ENCODE results near the gene CD302.

The CD302 gene

GRCh38 chr2:159783556-159783955 is 14.5 kb downstream of the CD302 start:
- Histone ChIP-seq H3K36me3 (ENCODE audit: control insufficient read depth, insufficient read depth, low read length) (no peaks in the 10 kb centered on the region), H3K9me3 (ENCODE audit: control insufficient read depth, low read length) (no peaks in the 10 kb centered on the region), H3K27ac (ENCODE audit: insufficient read depth, low read length, poor library complexity, severe bottlenecking) (no peak overlapping the region), H3K27me3 (replicated peaks; ENCODE audit: control insufficient read depth, insufficient read depth, low read length, poor library complexity, severe bottlenecking) (no peaks in the 10 kb centered on the region), H3K4me1 (ENCODE audit: control insufficient read depth, insufficient read depth, low read length, poor library complexity, severe bottlenecking) (no peaks in the 10 kb centered on the region), H3K4me3 (ENCODE audit: insufficient read depth, low read depth, low read length, poor library complexity, severe bottlenecking) (no peak overlapping the region)
- no peak for DNase-seq

GRCh38 chr2:159776321-159776720 is 21.7 kb downstream of the CD302 start:
- Histone ChIP-seq H3K27me3 (replicated peaks; ENCODE audit: control insufficient read depth, insufficient read depth, low read length, poor library complexity, severe bottlenecking) (no peaks in the 10 kb centered on the region), H3K4me1 (ENCODE audit: control insufficient read depth, insufficient read depth, low read length, poor library complexity, severe bottlenecking) (no peaks in the 10 kb centered on the region), H3K9me3 (ENCODE audit: control insufficient read depth, low read length) (no peaks in the 10 kb centered on the region), H3K4me3 (ENCODE audit: insufficient read depth, low read depth, low read length, poor library complexity, severe bottlenecking) (no peak overlapping the region), H3K27ac (ENCODE audit: insufficient read depth, low read length, poor library complexity, severe bottlenecking) (no peak overlapping the region), H3K36me3 (ENCODE audit: control insufficient read depth, insufficient read depth, low read length) (no peaks in the 10 kb centered on the region)
- DNase-seq = no peak

- DNase-seq = no peak
- Histone ChIP-seq H3K4me1 (ENCODE audit: control insufficient read depth, insufficient read depth, low read length, poor library complexity, severe bottlenecking) (no peaks in the 10 kb centered on the region), H3K9me3 (ENCODE audit: control insufficient read depth, low read length) (no peaks in the 10 kb centered on the region), H3K4me3 (ENCODE audit: insufficient read depth, low read depth, low read length, poor library complexity, severe bottlenecking) (no peak overlapping the region), H3K36me3 (ENCODE audit: control insufficient read depth, insufficient read depth, low read length) (no peaks in the 10 kb centered on the region), H3K27me3 (replicated peaks; ENCODE audit: control insufficient read depth, insufficient read depth, low read length, poor library complexity, severe bottlenecking) (no peaks in the 10 kb centered on the region), H3K27ac (ENCODE audit: insufficient read depth, low read length, poor library complexity, severe bottlenecking) (no peak overlapping the region)
Observed at GRCh38 chr2:159775021-159775420, 23.0 kb downstream of the CD302 start.

GRCh38 chr2:159774370-159774990 is 23.5 kb downstream of the CD302 start:
- no peaks in the 10 kb centered on the region for H3K4me1 ChIP-seq (ENCODE audit: control insufficient read depth, insufficient read depth, low read length, poor library complexity, severe bottlenecking)
- DNase-seq = no peak

GRCh38 chr2:159773886-159774285 is 24.1 kb downstream of the CD302 start:
- H3K4me3 ChIP-seq (ENCODE audit: insufficient read depth, low read depth, low read length, poor library complexity, severe bottlenecking) = no peak overlapping the region
- no peaks in the 10 kb centered on the region for H3K9me3 ChIP-seq (ENCODE audit: control insufficient read depth, low read length)
- H3K4me1 ChIP-seq (ENCODE audit: control insufficient read depth, insufficient read depth, low read length, poor library complexity, severe bottlenecking) = no peaks in the 10 kb centered on the region
- H3K36me3 ChIP-seq (ENCODE audit: control insufficient read depth, insufficient read depth, low read length) = no peaks in the 10 kb centered on the region
- H3K27me3 ChIP-seq (replicated peaks; ENCODE audit: control insufficient read depth, insufficient read depth, low read length, poor library complexity, severe bottlenecking) = no peaks in the 10 kb centered on the region
- H3K27ac ChIP-seq (ENCODE audit: insufficient read depth, low read length, poor library complexity, severe bottlenecking) = no peak overlapping the region
- no peak for DNase-seq

More at GRCh38 chr2:159774370-159774990, 23.5 kb downstream of the CD302 start:
- Histone ChIP-seq H3K9me3 (ENCODE audit: control insufficient read depth, low read length) (no peaks in the 10 kb centered on the region), H3K27me3 (replicated peaks; ENCODE audit: control insufficient read depth, insufficient read depth, low read length, poor library complexity, severe bottlenecking) (no peaks in the 10 kb centered on the region), H3K27ac (ENCODE audit: insufficient read depth, low read length, poor library complexity, severe bottlenecking) (no peak overlapping the region), H3K4me3 (ENCODE audit: insufficient read depth, low read depth, low read length, poor library complexity, severe bottlenecking) (no peak overlapping the region), H3K36me3 (ENCODE audit: control insufficient read depth, insufficient read depth, low read length) (no peaks in the 10 kb centered on the region)

- H3K27ac ChIP-seq (ENCODE audit: insufficient read depth, low read length, poor library complexity, severe bottlenecking) = no peak overlapping the region
- H3K9me3 ChIP-seq (ENCODE audit: control insufficient read depth, low read length) = no peaks in the 10 kb centered on the region
- H3K27me3 ChIP-seq (replicated peaks; ENCODE audit: control insufficient read depth, insufficient read depth, low read length, poor library complexity, severe bottlenecking) = no peaks in the 10 kb centered on the region
- H3K36me3 ChIP-seq (ENCODE audit: control insufficient read depth, insufficient read depth, low read length) = no peaks in the 10 kb centered on the region
- no peak for DNase-seq
- H3K4me3 ChIP-seq (ENCODE audit: insufficient read depth, low read depth, low read length, poor library complexity, severe bottlenecking) = no peak overlapping the region
- H3K4me1 ChIP-seq (ENCODE audit: control insufficient read depth, insufficient read depth, low read length, poor library complexity, severe bottlenecking) = no peaks in the 10 kb centered on the region
Observed at GRCh38 chr2:159773426-159773825, 24.6 kb downstream of the CD302 start.

- Histone ChIP-seq H3K27ac (ENCODE audit: insufficient read depth, low read length, poor library complexity, severe bottlenecking) (no peak overlapping the region), H3K9me3 (ENCODE audit: control insufficient read depth, low read length) (no peaks in the 10 kb centered on the region), H3K4me3 (ENCODE audit: insufficient read depth, low read depth, low read length, poor library complexity, severe bottlenecking) (no peak overlapping the region), H3K27me3 (replicated peaks; ENCODE audit: control insufficient read depth, insufficient read depth, low read length, poor library complexity, severe bottlenecking) (no peaks in the 10 kb centered on the region), H3K4me1 (ENCODE audit: control insufficient read depth, insufficient read depth, low read length, poor library complexity, severe bottlenecking) (no peaks in the 10 kb centered on the region), H3K36me3 (ENCODE audit: control insufficient read depth, insufficient read depth, low read length) (peaks cover 34% of the 10 kb centered on the region)
- no peak for DNase-seq
Observed at GRCh38 chr2:159769147-159769546, 28.9 kb downstream of the CD302 start.

- Histone ChIP-seq H3K9me3 (ENCODE audit: control insufficient read depth, low read length) (no peaks in the 10 kb centered on the region), H3K27me3 (replicated peaks; ENCODE audit: control insufficient read depth, insufficient read depth, low read length, poor library complexity, severe bottlenecking) (no peaks in the 10 kb centered on the region), H3K36me3 (ENCODE audit: control insufficient read depth, insufficient read depth, low read length) (peaks cover 63% of the 10 kb centered on the region), H3K4me1 (ENCODE audit: control insufficient read depth, insufficient read depth, low read length, poor library complexity, severe bottlenecking) (no peaks in the 10 kb centered on the region), H3K27ac (ENCODE audit: insufficient read depth, low read length, poor library complexity, severe bottlenecking) (no peak overlapping the region), H3K4me3 (ENCODE audit: insufficient read depth, low read depth, low read length, poor library complexity, severe bottlenecking) (no peak overlapping the region)
- DNase-seq = no peak
Observed at GRCh38 chr2:159762075-159762474, 35.9 kb downstream of the CD302 start.

- DNase-seq = no peak
- Histone ChIP-seq H3K27ac (ENCODE audit: insufficient read depth, low read length, poor library complexity, severe bottlenecking) (no peak overlapping the region), H3K9me3 (ENCODE audit: control insufficient read depth, low read length) (no peaks in the 10 kb centered on the region), H3K36me3 (ENCODE audit: control insufficient read depth, insufficient read depth, low read length) (peaks cover 54% of the 10 kb centered on the region), H3K27me3 (replicated peaks; ENCODE audit: control insufficient read depth, insufficient read depth, low read length, poor library complexity, severe bottlenecking) (no peaks in the 10 kb centered on the region), H3K4me1 (ENCODE audit: control insufficient read depth, insufficient read depth, low read length, poor library complexity, severe bottlenecking) (no peaks in the 10 kb centered on the region), H3K4me3 (ENCODE audit: insufficient read depth, low read depth, low read length, poor library complexity, severe bottlenecking) (no peak overlapping the region)
Observed at GRCh38 chr2:159760326-159760725, 37.7 kb downstream of the CD302 start.

- H3K36me3 ChIP-seq (ENCODE audit: control insufficient read depth, insufficient read depth, low read length) = peaks cover 55% of the 10 kb centered on the region
- no peak overlapping the region for H3K27ac ChIP-seq (ENCODE audit: insufficient read depth, low read length, poor library complexity, severe bottlenecking)
- no peak overlapping the region for H3K4me3 ChIP-seq (ENCODE audit: insufficient read depth, low read depth, low read length, poor library complexity, severe bottlenecking)
- H3K27me3 ChIP-seq (replicated peaks; ENCODE audit: control insufficient read depth, insufficient read depth, low read length, poor library complexity, severe bottlenecking) = no peaks in the 10 kb centered on the region
- DNase-seq = no peak
- H3K4me1 ChIP-seq (ENCODE audit: control insufficient read depth, insufficient read depth, low read length, poor library complexity, severe bottlenecking) = no peaks in the 10 kb centered on the region
- H3K9me3 ChIP-seq (ENCODE audit: control insufficient read depth, low read length) = no peaks in the 10 kb centered on the region
Observed at GRCh38 chr2:159759577-159759976, 38.4 kb downstream of the CD302 start.

Measured in effector memory CD4-positive, alpha-beta T cell (primary cell).